Liver (tissue), 9 donors: ENCODE data around the gene FN1. TPM values are rescaled to one million over a fixed set of nuclear protein-coding genes. Genes with fewer than 3 reads are reported as not detected.

ENCODE experiments used
- DNase-seq: peaks from one replicate; pipeline ENCODE4 v3.0.0-alpha.2; 2017; ENCODE audit warnings: low spot score
- H3K27ac ChIP-seq, 2 donors: one replicate each; pipeline ENCODE4 v1.7.0; 2013; ENCODE audit warnings: inconsistent platforms in 2 of 2, low read length in 2 of 2, control low read depth in 1 of 2, low read depth in 1 of 2, mild to moderate bottlenecking in 1 of 2
- H3K27me3 ChIP-seq, 4 donors: one replicate each; pipeline versions ENCODE4 v1.6.1 to v1.7.0; 2013; ENCODE audit warnings: low read length in 3 of 4, inconsistent platforms in 1 of 4, mild to moderate bottlenecking in 1 of 4, moderate library complexity in 1 of 4; ENCODE audit not compliant: control insufficient read depth in 4 of 4, insufficient read depth in 4 of 4
- H3K36me3 ChIP-seq, 4 donors: one replicate each; pipeline versions ENCODE4 v1.6.1 to v1.7.0; 2013; ENCODE audit warnings: low read length in 3 of 4, mild to moderate bottlenecking in 3 of 4, low read depth in 1 of 4, moderate library complexity in 1 of 4; ENCODE audit not compliant: control insufficient read depth in 4 of 4, insufficient read depth in 3 of 4
- H3K4me1 ChIP-seq, 4 donors: one replicate each; pipeline versions ENCODE4 v1.6.1 to v1.7.0; 2013; ENCODE audit warnings: low read length in 3 of 4, mild to moderate bottlenecking in 3 of 4, moderate library complexity in 1 of 4; ENCODE audit not compliant: control insufficient read depth in 4 of 4, insufficient read depth in 4 of 4
- H3K4me3 ChIP-seq, 3 donors: one replicate each; pipeline versions ENCODE4 v1.6.1 to v1.7.0; 2013; ENCODE audit warnings: low read length in 3 of 3, control low read depth in 1 of 3, low read depth in 1 of 3, mild to moderate bottlenecking in 1 of 3
- H3K9ac ChIP-seq, 2 donors: one replicate each; pipeline ENCODE4 v1.7.0; 2013; ENCODE audit warnings: low read length in 2 of 2, mild to moderate bottlenecking in 2 of 2, moderate library complexity in 2 of 2, control low read depth in 1 of 2, low read depth in 1 of 2
- H3K9me3 ChIP-seq, 4 donors: one replicate each; pipeline versions ENCODE4 v1.6.1 to v1.7.0; 2013; ENCODE audit warnings: low read length in 3 of 4; ENCODE audit not compliant: control insufficient read depth in 4 of 4
- ATF3 ChIP-seq: IDR thresholded peaks from 2 replicates; pipeline ENCODE4 v1.6.1; 2016; ENCODE audit warnings: antibody characterized with exemption
- CTCF ChIP-seq: fragments of 150-350 bp; IDR thresholded peaks from 2 replicates; pipeline ENCODE4 v1.5.1; 2017; ENCODE audit warnings: improper control_type of control experiment, low read depth, low read length; ENCODE audit not compliant: missing input control
- EGR1 ChIP-seq, 2 donors: IDR thresholded peaks; 2 replicates each; pipeline ENCODE4 v1.6.1; 2016 to 2018; ENCODE audit warnings: antibody characterized with exemption in 2 of 2, low read depth in 2 of 2
- FOXA1 ChIP-seq: IDR thresholded peaks from 2 replicates; pipeline ENCODE4 v1.6.1; 2016; ENCODE audit warnings: antibody characterized with exemption
- FOXA2 ChIP-seq: IDR thresholded peaks from 2 replicates; pipeline ENCODE4 v1.6.1; 2016; ENCODE audit warnings: antibody characterized with exemption
- GABPA ChIP-seq, 2 donors: IDR thresholded peaks in 1 of 2; conservative IDR thresholded peaks in 1 of 2; 2 replicates each; pipeline ENCODE4 v1.6.1; 2016; ENCODE audit warnings: antibody characterized with exemption in 2 of 2, mild to moderate bottlenecking in 1 of 2, moderate library complexity in 1 of 2
- HNF4A ChIP-seq, 2 donors: conservative IDR thresholded peaks; 2 replicates each; pipeline ENCODE4 v1.6.1; 2016; ENCODE audit warnings: antibody characterized with exemption in 2 of 2, mild to moderate bottlenecking in 2 of 2
- HNF4G ChIP-seq: IDR thresholded peaks from 2 replicates; pipeline ENCODE4 v1.6.1; 2016; ENCODE audit warnings: antibody characterized with exemption
- JUND ChIP-seq, 2 donors: IDR thresholded peaks; 2 replicates each; pipeline ENCODE4 v1.6.1; 2016; ENCODE audit warnings: antibody characterized with exemption in 2 of 2
- MAX ChIP-seq: IDR thresholded peaks from 2 replicates; pipeline ENCODE4 v1.6.1; 2016; ENCODE audit warnings: antibody characterized with exemption
- NR2F2 ChIP-seq: IDR thresholded peaks from 2 replicates; pipeline ENCODE4 v1.6.1; 2016; ENCODE audit warnings: antibody characterized with exemption
- RAD21 ChIP-seq, 2 donors: IDR thresholded peaks; 2 replicates each; pipeline ENCODE4 v1.6.1; 2016; ENCODE audit warnings: antibody characterized with exemption in 2 of 2, mild to moderate bottlenecking in 2 of 2
- RXRA ChIP-seq, 2 donors: IDR thresholded peaks; 2 replicates each; pipeline ENCODE4 v1.6.1; 2017 to 2018; ENCODE audit warnings: antibody characterized with exemption in 2 of 2, mild to moderate bottlenecking in 1 of 2
- SP1 ChIP-seq: IDR thresholded peaks from 2 replicates; pipeline ENCODE4 v1.6.1; 2018; ENCODE audit warnings: antibody characterized with exemption, mild to moderate bottlenecking
- TAF1 ChIP-seq: conservative IDR thresholded peaks from 2 replicates; pipeline ENCODE4 v1.6.1; 2016; ENCODE audit warnings: antibody characterized with exemption, mild to moderate bottlenecking
- YY1 ChIP-seq: IDR thresholded peaks from 2 replicates; pipeline ENCODE4 v1.6.1; 2016; ENCODE audit warnings: antibody characterized with exemption, mild to moderate bottlenecking
- WGBS: extraction: QIAGEN DNeasy Blood & Tissue Kit; methylation state at CpG from one replicate; pipeline ENCODE4 v1.1.7; 2013; 5-methylcytosine and 5-hydroxymethylcytosine counted together
- polyA plus RNA-seq, 2 donors: library from polyadenylated mRNA; stranded (reverse) in 1 of 2; unstranded in 1 of 2; fragments of 200-250 nt in 1 of 2; fragments of >200 nt in 1 of 2; fragmentation: Nextera tagmentation in 1 of 2; extraction: Ambion mirVana in 1 of 2; gene quantifications; one replicate each; pipeline versions ENCODE4 v1.2.1 to v1.2.3, GENCODE V29; 2013 to 2015
- total RNA-seq, 2 donors: library from RNA; depleted of rRNA; stranded (reverse); fragments of >200 nt; gene quantifications; one replicate each; pipeline ENCODE4 v1.2.3, GENCODE V29; 2014
- TF ChIP-seq, protein P1 (sequence below): IDR thresholded peaks from 2 replicates; pipeline ENCODE4 v1.6.1; 2016; ENCODE audit warnings: antibody characterized with exemption
- TF ChIP-seq, protein P2 (sequence below): IDR thresholded peaks from 2 replicates; pipeline ENCODE4 v1.6.1; 2016; ENCODE audit warnings: antibody characterized with exemption, mild to moderate bottlenecking
- donor health status: healthy.
- donor health status: healthy.
- donor health status: healthy.
- donor health status: healthy.
- donor health status: healthy.

FN1 gene
- total and polyA plus RNA-seq, 4 donors, result 545 to 1,402 (median 837) TPM

- 98% methylated on average over 8 of the region's 8 CpGs for WGBS
- Histone ChIP-seq H3K4me3 (no peak overlapping the region), H3K27me3 (no peaks in the 10 kb centered on the region), H3K27ac (no peak overlapping the region), H3K4me1 (no peaks in the 10 kb centered on the region), H3K36me3 (peaks cover 3 to 71% (median 69%) of the 10 kb centered on the region in 4 donors), H3K9ac (no peak overlapping the region), H3K9me3 (no peaks in the 10 kb centered on the region)
- DNase-seq, result no peak
- no peak for TF ChIP-seq FOXA1
Measured at GRCh38 chr2:215362562-215362904, 73.3 kb downstream of the FN1 start.

DNA sequence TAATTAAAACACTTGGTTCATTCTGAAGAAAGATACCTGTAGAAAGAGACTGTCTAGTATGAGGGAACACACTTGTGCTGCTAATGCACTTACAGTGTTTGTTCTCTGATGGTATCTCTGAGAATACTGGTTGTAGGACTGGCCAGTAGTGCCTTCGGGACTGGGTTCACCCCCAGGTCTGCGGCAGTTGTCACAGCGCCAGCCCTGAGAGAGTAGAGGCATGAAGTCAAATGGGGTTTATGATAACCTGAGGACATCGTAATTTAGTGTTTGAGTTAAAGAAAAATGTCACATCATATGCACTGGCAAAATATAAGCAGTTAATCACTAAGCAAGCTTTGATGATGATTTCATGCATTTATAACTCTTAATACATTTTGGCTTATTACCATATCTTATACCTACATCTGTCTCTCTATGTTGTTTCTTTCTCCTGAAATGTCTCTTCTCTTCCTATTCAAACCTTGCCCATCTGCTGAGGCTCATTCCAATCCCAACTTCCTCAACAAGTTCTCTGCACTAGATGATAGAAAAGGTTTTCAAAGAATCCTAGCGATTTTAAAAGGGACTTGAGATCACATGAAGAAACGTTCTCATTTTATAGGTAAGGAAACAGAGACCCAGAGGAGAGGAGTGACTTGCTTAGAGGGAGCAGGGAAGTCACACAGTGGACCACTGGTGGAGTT is 73.8 kb downstream of the FN1 start:
- no peak for TF ChIP-seq HNF4G
- TF ChIP-seq SP1, result no peak
- TF ChIP-seq JUND (IDR thresholded peaks at IDR 0.05), result no peak
- TF ChIP-seq, protein P1, sequence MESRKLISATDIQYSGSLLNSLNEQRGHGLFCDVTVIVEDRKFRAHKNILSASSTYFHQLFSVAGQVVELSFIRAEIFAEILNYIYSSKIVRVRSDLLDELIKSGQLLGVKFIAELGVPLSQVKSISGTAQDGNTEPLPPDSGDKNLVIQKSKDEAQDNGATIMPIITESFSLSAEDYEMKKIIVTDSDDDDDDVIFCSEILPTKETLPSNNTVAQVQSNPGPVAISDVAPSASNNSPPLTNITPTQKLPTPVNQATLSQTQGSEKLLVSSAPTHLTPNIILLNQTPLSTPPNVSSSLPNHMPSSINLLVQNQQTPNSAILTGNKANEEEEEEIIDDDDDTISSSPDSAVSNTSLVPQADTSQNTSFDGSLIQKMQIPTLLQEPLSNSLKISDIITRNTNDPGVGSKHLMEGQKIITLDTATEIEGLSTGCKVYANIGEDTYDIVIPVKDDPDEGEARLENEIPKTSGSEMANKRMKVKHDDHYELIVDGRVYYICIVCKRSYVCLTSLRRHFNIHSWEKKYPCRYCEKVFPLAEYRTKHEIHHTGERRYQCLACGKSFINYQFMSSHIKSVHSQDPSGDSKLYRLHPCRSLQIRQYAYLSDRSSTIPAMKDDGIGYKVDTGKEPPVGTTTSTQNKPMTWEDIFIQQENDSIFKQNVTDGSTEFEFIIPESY, result no peak
- no peak for TF ChIP-seq MAX
- no peak for TF ChIP-seq FOXA2
- no peak for TF ChIP-seq GABPA (IDR thresholded peaks at IDR 0.05 in 1 of 2, conservative IDR thresholded peaks at IDR 0.05 in 1 of 2)
- TF ChIP-seq, protein P2, sequence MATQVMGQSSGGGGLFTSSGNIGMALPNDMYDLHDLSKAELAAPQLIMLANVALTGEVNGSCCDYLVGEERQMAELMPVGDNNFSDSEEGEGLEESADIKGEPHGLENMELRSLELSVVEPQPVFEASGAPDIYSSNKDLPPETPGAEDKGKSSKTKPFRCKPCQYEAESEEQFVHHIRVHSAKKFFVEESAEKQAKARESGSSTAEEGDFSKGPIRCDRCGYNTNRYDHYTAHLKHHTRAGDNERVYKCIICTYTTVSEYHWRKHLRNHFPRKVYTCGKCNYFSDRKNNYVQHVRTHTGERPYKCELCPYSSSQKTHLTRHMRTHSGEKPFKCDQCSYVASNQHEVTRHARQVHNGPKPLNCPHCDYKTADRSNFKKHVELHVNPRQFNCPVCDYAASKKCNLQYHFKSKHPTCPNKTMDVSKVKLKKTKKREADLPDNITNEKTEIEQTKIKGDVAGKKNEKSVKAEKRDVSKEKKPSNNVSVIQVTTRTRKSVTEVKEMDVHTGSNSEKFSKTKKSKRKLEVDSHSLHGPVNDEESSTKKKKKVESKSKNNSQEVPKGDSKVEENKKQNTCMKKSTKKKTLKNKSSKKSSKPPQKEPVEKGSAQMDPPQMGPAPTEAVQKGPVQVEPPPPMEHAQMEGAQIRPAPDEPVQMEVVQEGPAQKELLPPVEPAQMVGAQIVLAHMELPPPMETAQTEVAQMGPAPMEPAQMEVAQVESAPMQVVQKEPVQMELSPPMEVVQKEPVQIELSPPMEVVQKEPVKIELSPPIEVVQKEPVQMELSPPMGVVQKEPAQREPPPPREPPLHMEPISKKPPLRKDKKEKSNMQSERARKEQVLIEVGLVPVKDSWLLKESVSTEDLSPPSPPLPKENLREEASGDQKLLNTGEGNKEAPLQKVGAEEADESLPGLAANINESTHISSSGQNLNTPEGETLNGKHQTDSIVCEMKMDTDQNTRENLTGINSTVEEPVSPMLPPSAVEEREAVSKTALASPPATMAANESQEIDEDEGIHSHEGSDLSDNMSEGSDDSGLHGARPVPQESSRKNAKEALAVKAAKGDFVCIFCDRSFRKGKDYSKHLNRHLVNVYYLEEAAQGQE, result no peak
- TF ChIP-seq YY1, result no peak
- no peak for TF ChIP-seq TAF1
- no peak for TF ChIP-seq ATF3
- no peak for TF ChIP-seq HNF4A (conservative IDR thresholded peaks at IDR 0.05)
- TF ChIP-seq EGR1 (IDR thresholded peaks at IDR 0.05; ENCODE audit: low read depth in 2 of 2), result no peak
- TF ChIP-seq FOXA1, result no peak
- TF ChIP-seq CTCF, result no peak
- no peak for TF ChIP-seq RAD21 (IDR thresholded peaks at IDR 0.05)
- TF ChIP-seq NR2F2, result no peak
- TF ChIP-seq RXRA (IDR thresholded peaks at IDR 0.05), result no peak
- Histone ChIP-seq H3K27ac (no peak overlapping the region), H3K4me3 (no peak overlapping the region), H3K27me3 (no peaks in the 10 kb centered on the region), H3K9ac (no peak overlapping the region), H3K9me3 (no peaks in the 10 kb centered on the region), H3K4me1 (no peaks in the 10 kb centered on the region), H3K36me3 (peaks cover 3 to 66% (median 63%) of the 10 kb centered on the region in 4 donors)
- 71% methylated on average over 6 of the region's 6 CpGs for WGBS
- DNase-seq, result no peak
